ENCODE data around the gene MID1. TPM values are rescaled to one million over a fixed set of nuclear protein-coding genes. Genes with fewer than 3 reads are reported as not detected.

MID1 gene
- total RNA-seq, 1 donor from 2014 or later: 11.4 TPM

GRCh38 chrX:10533696-10534365 lies 86.6 kb downstream of the MID1 start:
- DNase-seq (ENCODE audit: low read depth, low spot score): no peak

GRCh38 chrX:10531927-10532326 lies 88.5 kb downstream of the MID1 start:
- no peak for DNase-seq (ENCODE audit: low read depth, low spot score)

- DNase-seq (ENCODE audit: low read depth, low spot score): no peak
Measured at GRCh38 chrX:10529344-10529743, 91.0 kb downstream of the MID1 start.

- DNase-seq (ENCODE audit: low read depth, low spot score): no peak
Measured at GRCh38 chrX:10526451-10526850, 93.9 kb downstream of the MID1 start.

GRCh38 chrX:10525381-10526120 lies 94.8 kb downstream of the MID1 start:
- DNase-seq (ENCODE audit: low read depth, low spot score): no peak

- no peak for DNase-seq (ENCODE audit: low read depth, low spot score)
Measured at GRCh38 chrX:10524578-10524977, 95.8 kb downstream of the MID1 start.

- DNase-seq (ENCODE audit: low read depth, low spot score): no peak
Measured at GRCh38 chrX:10519761-10520160, 100.6 kb downstream of the MID1 start.

GRCh38 chrX:10519278-10519677 lies 101.1 kb downstream of the MID1 start:
- no peak for DNase-seq (ENCODE audit: low read depth, low spot score)

- no peak for DNase-seq (ENCODE audit: low read depth, low spot score)
Measured at GRCh38 chrX:10518073-10518472, 102.3 kb downstream of the MID1 start.

- DNase-seq (ENCODE audit: low read depth, low spot score): no peak
Measured at GRCh38 chrX:10516781-10517322, 103.5 kb downstream of the MID1 start.

GRCh38 chrX:10514891-10515290 lies 105.5 kb downstream of the MID1 start:
- DNase-seq (ENCODE audit: low read depth, low spot score): no peak

- DNase-seq (ENCODE audit: low read depth, low spot score): no peak
Measured at GRCh38 chrX:10513974-10514373, 106.4 kb downstream of the MID1 start.

GRCh38 chrX:10512741-10513140 lies 107.6 kb downstream of the MID1 start:
- no peak for DNase-seq (ENCODE audit: low read depth, low spot score)

- no peak for DNase-seq (ENCODE audit: low read depth, low spot score)
Measured at GRCh38 chrX:10512258-10512657, 108.1 kb downstream of the MID1 start.

- no peak for DNase-seq (ENCODE audit: low read depth, low spot score)
Measured at GRCh38 chrX:10509397-10509796, 111.0 kb downstream of the MID1 start.

- no peak for DNase-seq (ENCODE audit: low read depth, low spot score)
Measured at GRCh38 chrX:10508891-10509290, 111.5 kb downstream of the MID1 start.

GRCh38 chrX:10507876-10508275 lies 112.5 kb downstream of the MID1 start:
- DNase-seq (ENCODE audit: low read depth, low spot score): no peak

GRCh38 chrX:10507181-10507580 lies 113.2 kb downstream of the MID1 start:
- no peak for DNase-seq (ENCODE audit: low read depth, low spot score)

- no peak for DNase-seq (ENCODE audit: low read depth, low spot score)
Measured at GRCh38 chrX:10506781-10507180, 113.6 kb downstream of the MID1 start.

- no peak for DNase-seq (ENCODE audit: low read depth, low spot score)
Measured at GRCh38 chrX:10505726-10506125, 114.7 kb downstream of the MID1 start.

GRCh38 chrX:10502961-10503360 lies 117.4 kb downstream of the MID1 start:
- no peak for DNase-seq (ENCODE audit: low read depth, low spot score)

GRCh38 chrX:10501611-10502010 lies 118.8 kb downstream of the MID1 start:
- no peak for DNase-seq (ENCODE audit: low read depth, low spot score)
